B cell (primary cell): Measurements from ENCODE around the gene APOBEC3H. TPM values are rescaled to one million over a fixed set of nuclear protein-coding genes. Genes with fewer than 3 reads are reported as not detected.

Experiments used
- ATAC-seq: fragments of 200-7000 bp; cut with Tn5 transposase; one replicate; pipeline ENCODE4 v1.10.0; 2021; ENCODE audit warnings: low read depth, mild to moderate bottlenecking, moderate number of reproducible peaks, moderate library complexity
- CTCF ChIA-PET: fragments of 350-600 bp; sonication (Branson Sonifier 250); formaldehyde crosslinking; loops from one replicate; lab custom pipeline; 2021; ENCODE audit warnings: antibody characterized with exemption, inconsistent platforms; lab: Charles Lee
- POLR2A ChIA-PET: fragments of 350-600 bp; sonication (Branson Sonifier 250); formaldehyde crosslinking; loops from one replicate; lab custom pipeline; 2021; ENCODE audit warnings: antibody characterized with exemption; lab: Charles Lee
- DNase-seq: peaks from one replicate; pipeline ENCODE4 v3.0.0; 2013
- H2AFZ ChIP-seq: 2 replicates; pipeline ENCODE4 v1.6.1; 2012; ENCODE audit warnings: mild to moderate bottlenecking, low read depth, low read length; ENCODE audit not compliant: insufficient read depth, poor library complexity, severe bottlenecking
- H3K27ac ChIP-seq, 2 donors: 1 replicate in 1 of 2; 2 replicates in 1 of 2; pipeline ENCODE4 v1.5.1; 2012 to 2013; ENCODE audit warnings: low read length in 2 of 2, mild to moderate bottlenecking in 2 of 2, moderate library complexity in 1 of 2
- H3K27me3 ChIP-seq, 4 experiments: fragments of 200-600 bp in 1 of 4; sonication (generic) in 1 of 4; replicated peaks in 1 of 4; 1 replicate in 2 of 4; 2 replicates in 2 of 4; pipeline versions ENCODE4 v1.6.1 to v1.7.0; 2013 to 2016; ENCODE audit warnings: low read length in 3 of 4, mild to moderate bottlenecking in 2 of 4, mixed read lengths in 1 of 4, moderate library complexity in 1 of 4; ENCODE audit not compliant: insufficient read depth in 4 of 4, control insufficient read depth in 3 of 4; ENCODE audit errors: control extremely low read depth in 1 of 4
- H3K36me3 ChIP-seq, 2 experiments: replicated peaks in 1 of 2; 1 replicate in 1 of 2; 2 replicates in 1 of 2; pipeline versions ENCODE4 v1.6.1 to v1.7.1; 2013; ENCODE audit warnings: low read length in 1 of 2; ENCODE audit not compliant: insufficient read depth in 2 of 2, control insufficient read depth in 1 of 2; ENCODE audit errors: control extremely low read depth in 1 of 2, extremely low read depth in 1 of 2
- H3K4me1 ChIP-seq, 2 donors: fragments of 200-600 bp in 1 of 2; sonication (generic) in 1 of 2; 1 replicate in 1 of 2; 2 replicates in 1 of 2; pipeline versions ENCODE4 v1.5.1 to v1.6.1; 2013 to 2017; ENCODE audit warnings: low read length in 2 of 2; ENCODE audit not compliant: control insufficient read depth in 2 of 2, insufficient read depth in 2 of 2
- H3K4me2 ChIP-seq: replicated peaks from 2 replicates; pipeline ENCODE3; 2012; ENCODE audit warnings: mild to moderate bottlenecking, low read depth, low read length; ENCODE audit not compliant: poor library complexity, severe bottlenecking
- H3K4me3 ChIP-seq, 5 experiments: fragments of 200-600 bp in 1 of 5; sonication (generic) in 1 of 5; 1 replicate in 3 of 5; 2 replicates in 2 of 5; pipeline versions ENCODE4 v1.5.1 to v1.7.0; 2011 to 2016; ENCODE audit warnings: low read length in 4 of 5, mild to moderate bottlenecking in 4 of 5, low read depth in 2 of 5, control low read depth in 1 of 5, moderate library complexity in 1 of 5; ENCODE audit not compliant: insufficient read depth in 1 of 5; ENCODE audit errors: control extremely low read depth in 1 of 5, extremely low read depth in 1 of 5
- H3K79me2 ChIP-seq: fragments of 200-600 bp; sonication (generic); one replicate; pipeline ENCODE4 v1.6.0; 2016; ENCODE audit warnings: low read length; ENCODE audit not compliant: control insufficient read depth, insufficient read depth
- H3K9ac ChIP-seq: fragments of 200-600 bp; sonication (generic); 2 replicates; pipeline ENCODE4 v1.6.1; 2017; ENCODE audit warnings: mild to moderate bottlenecking, low read length, moderate library complexity
- H3K9me3 ChIP-seq, 3 donors: one replicate each; pipeline versions ENCODE4 v1.6.1 to v1.7.1; 2013; ENCODE audit warnings: low read length in 2 of 3; ENCODE audit not compliant: control insufficient read depth in 2 of 3, insufficient read depth in 1 of 3; ENCODE audit errors: control extremely low read depth in 1 of 3
- H4K20me1 ChIP-seq: 2 replicates; pipeline ENCODE4 v1.6.0; 2012; ENCODE audit warnings: mild to moderate bottlenecking, low read length; ENCODE audit not compliant: insufficient read depth, control insufficient read depth, poor library complexity, severe bottlenecking
- H3K27ac Mint-ChIP-seq: one replicate; pipeline ENCODE4 v1.8.0; 2021; ENCODE audit warnings: mixed read lengths
- H3K27me3 Mint-ChIP-seq: one replicate; pipeline ENCODE4 v1.8.0; 2021; ENCODE audit warnings: mixed read lengths
- H3K4me1 Mint-ChIP-seq: one replicate; pipeline ENCODE4 v1.8.0; 2021; ENCODE audit warnings: mixed read lengths
- H3K4me3 Mint-ChIP-seq: one replicate; pipeline ENCODE4 v1.8.0; 2021; ENCODE audit warnings: mixed read lengths
- H3K9me3 Mint-ChIP-seq: one replicate; pipeline ENCODE4 v1.8.0; 2022; ENCODE audit warnings: mixed read lengths; ENCODE audit not compliant: insufficient read depth
- EZH2 ChIP-seq: IDR thresholded peaks from 2 replicates; pipeline ENCODE4 v1.6.1; 2012; ENCODE audit warnings: borderline replicate concordance, low read depth, mild to moderate bottlenecking, moderate library complexity, low read length; ENCODE audit not compliant: insufficient read depth, poor library complexity, severe bottlenecking
- WGBS: methylation state at CpG from one replicate; pipeline ENCODE4 v1.1.5; 2013; ENCODE audit warnings: missing lambda C conversion rate; ENCODE audit not compliant: insufficient coverage; 5-methylcytosine and 5-hydroxymethylcytosine counted together
- intact Hi-C: fragments of 100-400 bp; cut with micrococcal nuclease; formaldehyde crosslinking; loops from one replicate; pipeline ENCODE4 v1.10.0; 2022
- polyA plus RNA-seq: library from polyadenylated mRNA; depleted of rRNA; stranded (reverse); fragments of >200 nt; gene quantifications from 2 replicates; pipeline ENCODE4 v1.2.3, GENCODE V29; 2012
- total RNA-seq, 2 donors: library from RNA; stranded (reverse); fragments of 120-200 nt in 1 of 2; gene quantifications; 1 replicate in 1 of 2; 2 replicates in 1 of 2; pipeline versions ENCODE4 v1.2.3 to v1.2.4, GENCODE V29; 2013 to 2022
- TF ChIP-seq, protein P1 (sequence below): fragments of 200-600 bp; IDR thresholded peaks from one replicate; pipeline ENCODE4 v1.8.0; 2022; ENCODE audit warnings: antibody characterized with exemption, mild to moderate bottlenecking

Gene APOBEC3H
- total and polyA plus RNA-seq, 2 donors (not counting 1 experiment from before 2014, with no cell fraction given), result 0.59 to 1.4 TPM

DNA sequence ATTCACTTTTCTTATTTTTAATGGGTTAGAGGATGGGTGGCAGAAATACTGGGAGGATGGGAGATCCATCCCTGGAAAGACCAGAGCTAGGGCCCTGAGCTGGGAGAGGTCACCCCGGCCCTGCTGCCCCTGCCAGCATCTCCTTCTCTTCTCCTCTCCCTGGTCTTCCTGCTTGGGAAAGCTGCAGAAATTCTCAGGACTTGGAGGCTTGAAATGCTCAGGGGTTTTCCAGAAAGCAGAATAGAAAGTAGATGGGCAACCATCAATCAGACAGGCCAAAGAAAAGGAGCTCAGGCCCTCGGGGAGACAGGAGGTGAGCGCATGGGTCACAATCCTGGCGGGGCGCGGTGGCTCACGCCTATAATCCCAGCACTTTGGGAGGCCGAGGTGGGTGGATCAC, 1.5 kb downstream of the APOBEC3H start:
- Mint-ChIP-seq H3K9me3 (no peaks in the 10 kb centered on the region), H3K27ac (peak overlapping the region; percentile 98), H3K4me1 (peaks cover 55% of the 10 kb centered on the region), H3K4me3 (peak overlapping the region; percentile 84), H3K27me3 (no peaks in the 10 kb centered on the region)
- intact Hi-C loops, result loop anchor here (2.0 kb wide), 2 partner anchors 16 to 32 kb away; no protein-coding TSS in a partner anchor
- Histone ChIP-seq H3K79me2 (peaks cover 5% of the 10 kb centered on the region), H3K4me3 (peak overlapping the region in 1 of 5 experiments; percentile 52), H3K36me3 (no peaks in the 10 kb centered on the region), H3K9me3 (no peaks in the 10 kb centered on the region), H2AFZ (no peak overlapping the region), H4K20me1 (no peaks in the 10 kb centered on the region), H3K4me1 (peaks cover 53 to 54% of the 10 kb centered on the region in 2 donors), H3K27ac (peak overlapping the region; percentile 95 to 98), H3K4me2 (peak overlapping the region; percentile 75), H3K27me3 (no peaks in the 10 kb centered on the region), H3K9ac (peak overlapping the region; percentile 55)
- ChIA-PET CTCF (interaction anchor here (1.0 to 3.8 kb wide), 9 partner anchors 12 to 229 kb away, joined by 3 to 16 read pairs (median 4); partner anchors contain the start of gene APOBEC3D), POLR2A (interaction anchor here (0.8 to 3.3 kb wide), 8 partner anchors 9 to 31 kb away, joined by 3 to 13 read pairs (median 10); partner anchors contain the start of gene APOBEC3G)
- 58% methylated on average over 6 of the region's 8 CpGs for WGBS
- TF ChIP-seq, protein P1, sequence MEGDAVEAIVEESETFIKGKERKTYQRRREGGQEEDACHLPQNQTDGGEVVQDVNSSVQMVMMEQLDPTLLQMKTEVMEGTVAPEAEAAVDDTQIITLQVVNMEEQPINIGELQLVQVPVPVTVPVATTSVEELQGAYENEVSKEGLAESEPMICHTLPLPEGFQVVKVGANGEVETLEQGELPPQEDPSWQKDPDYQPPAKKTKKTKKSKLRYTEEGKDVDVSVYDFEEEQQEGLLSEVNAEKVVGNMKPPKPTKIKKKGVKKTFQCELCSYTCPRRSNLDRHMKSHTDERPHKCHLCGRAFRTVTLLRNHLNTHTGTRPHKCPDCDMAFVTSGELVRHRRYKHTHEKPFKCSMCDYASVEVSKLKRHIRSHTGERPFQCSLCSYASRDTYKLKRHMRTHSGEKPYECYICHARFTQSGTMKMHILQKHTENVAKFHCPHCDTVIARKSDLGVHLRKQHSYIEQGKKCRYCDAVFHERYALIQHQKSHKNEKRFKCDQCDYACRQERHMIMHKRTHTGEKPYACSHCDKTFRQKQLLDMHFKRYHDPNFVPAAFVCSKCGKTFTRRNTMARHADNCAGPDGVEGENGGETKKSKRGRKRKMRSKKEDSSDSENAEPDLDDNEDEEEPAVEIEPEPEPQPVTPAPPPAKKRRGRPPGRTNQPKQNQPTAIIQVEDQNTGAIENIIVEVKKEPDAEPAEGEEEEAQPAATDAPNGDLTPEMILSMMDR, result no peak
- no peak for TF ChIP-seq EZH2
- ATAC-seq, result no peak
- DNase-seq, result peak; percentile 68

GRCh38 chr22:39101226-39101625, 4.2 kb downstream of the APOBEC3H start:
- Mint-ChIP-seq H3K9me3 (no peaks in the 10 kb centered on the region), H3K4me3 (no peak overlapping the region), H3K4me1 (peaks cover 46% of the 10 kb centered on the region), H3K27me3 (no peaks in the 10 kb centered on the region), H3K27ac (peak overlapping the region; percentile 87)
- peaks cover under 1% of the 10 kb centered on the region for H3K79me2 ChIP-seq
- H2AFZ ChIP-seq, result no peak overlapping the region
- no peaks in the 10 kb centered on the region for H3K27me3 ChIP-seq
- TF ChIP-seq, protein P1, result no peak
- no peak for TF ChIP-seq EZH2
- peaks cover 42 to 43% of the 10 kb centered on the region in 2 donors for H3K4me1 ChIP-seq
- H3K9ac ChIP-seq, result no peak overlapping the region
- DNase-seq (no peak), ATAC-seq (no peak)
- no peak overlapping the region for H3K4me2 ChIP-seq
- no peaks in the 10 kb centered on the region for H4K20me1 ChIP-seq
- no peaks in the 10 kb centered on the region for H3K36me3 ChIP-seq
- no peak overlapping the region for H3K4me3 ChIP-seq
- H3K27ac ChIP-seq, result no peak overlapping the region
- no peaks in the 10 kb centered on the region for H3K9me3 ChIP-seq
- ChIA-PET CTCF (interaction anchor here (0.5 to 3.8 kb wide), 3 partner anchors 10 to 1453 kb away, joined by 3 to 16 read pairs (median 3); no protein-coding TSS in a partner anchor), POLR2A (interaction anchor here (3.3 kb wide), 1 partner anchor 33 kb away, joined by 13 read pairs; no protein-coding TSS in a partner anchor)
- 94% methylated on average over 8 of the region's 13 CpGs for WGBS
- intact Hi-C loops, result no loop called here
